GM18511 (cell line): ENCODE results near the gene CHMP2B.
A peak's percentile ranks its signal among the peaks of the same experiment; 100 is the strongest.
"Not testable (repeated sequence)": the region's sequence is repeated elsewhere in the genome, so short reads cannot be mapped to it uniquely, and the experiment has no call there.

Experiments
- ATAC-seq: cut with Tn5 transposase; IDR thresholded peaks from one replicate; pipeline ENCODE4 v1.9.1; 2021; ENCODE audit warnings: mild to moderate bottlenecking, moderate library complexity; ENCODE audit not compliant: unreplicated experiment

CHMP2B gene

DNA sequence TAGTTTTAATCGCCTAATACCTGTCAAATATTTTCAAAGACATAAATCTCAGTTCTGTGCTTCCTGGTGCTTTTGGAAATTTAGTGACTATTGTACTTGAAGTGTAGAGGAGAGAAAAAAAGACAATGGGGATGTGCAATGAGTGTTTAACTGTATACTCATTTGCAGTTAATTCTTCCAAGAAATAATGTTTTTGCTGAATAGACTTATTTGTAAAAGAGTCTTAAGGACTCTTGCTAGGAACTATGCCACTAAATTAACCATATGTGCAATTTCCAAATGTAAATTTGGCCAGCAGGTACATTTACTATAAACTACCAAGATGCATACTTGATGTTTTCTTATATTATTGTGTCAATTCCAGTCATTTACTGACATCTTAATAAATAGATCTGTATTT, 2.0 kb downstream of the CHMP2B start:
- ATAC-seq: no peak

- ATAC-seq: no peak
Observed at GRCh38 chr3:87233805-87234204, 6.7 kb downstream of the CHMP2B start.

- ATAC-seq: no peak
Observed at GRCh38 chr3:87236093-87236492, 9.0 kb downstream of the CHMP2B start.

GRCh38 chr3:87246662-87247429, 19.7 kb downstream of the CHMP2B start:
- ATAC-seq: no peak

GRCh38 chr3:87247430-87247773, 20.3 kb downstream of the CHMP2B start:
- no peak for ATAC-seq

DNA sequence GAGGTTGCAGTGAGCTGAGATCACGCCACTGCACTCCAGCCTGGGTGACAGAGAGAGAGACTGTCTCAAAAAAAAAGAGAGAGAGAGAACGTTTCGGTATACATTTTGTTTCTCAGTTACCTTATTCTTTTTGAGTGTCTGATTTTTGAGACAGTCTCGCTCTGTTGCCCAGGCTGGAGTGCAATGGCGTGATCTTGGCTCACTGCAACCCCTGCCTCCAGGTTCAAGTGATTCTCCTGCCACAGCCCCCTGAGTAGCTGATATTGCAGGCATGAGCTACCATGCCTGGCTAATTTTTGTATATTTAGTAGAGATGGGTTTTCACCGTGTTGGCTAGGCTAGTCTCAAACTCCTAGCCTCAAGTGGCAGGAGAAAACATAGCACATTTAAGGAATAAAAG, 21.1 kb downstream of the CHMP2B start:
- ATAC-seq: not testable (repeated sequence)

DNA sequence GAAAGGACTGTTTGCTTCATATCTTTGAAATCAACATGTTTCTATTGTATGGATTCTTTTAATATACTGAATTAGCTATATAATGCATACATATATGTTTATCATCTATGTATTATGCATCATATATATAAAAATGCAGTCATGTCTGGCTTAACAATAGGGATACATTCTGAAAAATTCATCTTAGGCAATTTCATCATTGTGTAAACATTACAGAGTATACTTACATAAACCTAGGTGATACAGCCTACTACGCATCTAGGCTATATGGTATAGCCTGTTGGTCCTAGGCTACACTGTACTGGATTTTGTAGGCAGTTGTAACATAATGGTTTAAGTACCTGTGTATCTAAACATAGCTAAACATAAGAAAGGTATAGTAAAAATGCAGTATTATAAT, 21.7 kb downstream of the CHMP2B start:
- ATAC-seq: no peak

DNA sequence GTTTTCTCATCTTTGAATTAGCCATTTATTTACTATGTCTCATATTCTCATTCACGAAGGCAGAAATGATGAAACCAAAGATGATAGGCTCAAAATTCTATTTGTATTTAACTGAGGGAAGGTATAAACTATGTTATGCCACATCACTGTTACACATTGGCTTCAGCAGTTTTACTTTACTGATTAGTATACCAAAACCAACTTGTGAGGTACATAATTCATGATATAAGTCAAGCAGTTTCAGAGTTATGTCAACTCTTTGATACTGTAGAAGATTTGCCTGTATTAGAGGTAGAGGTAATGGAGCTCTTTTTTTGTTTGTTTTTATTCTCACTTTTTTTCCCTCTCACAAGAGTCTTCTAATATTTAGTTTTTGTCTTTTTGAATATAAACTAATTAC, 22.9 kb downstream of the CHMP2B start:
- ATAC-seq: no peak

DNA sequence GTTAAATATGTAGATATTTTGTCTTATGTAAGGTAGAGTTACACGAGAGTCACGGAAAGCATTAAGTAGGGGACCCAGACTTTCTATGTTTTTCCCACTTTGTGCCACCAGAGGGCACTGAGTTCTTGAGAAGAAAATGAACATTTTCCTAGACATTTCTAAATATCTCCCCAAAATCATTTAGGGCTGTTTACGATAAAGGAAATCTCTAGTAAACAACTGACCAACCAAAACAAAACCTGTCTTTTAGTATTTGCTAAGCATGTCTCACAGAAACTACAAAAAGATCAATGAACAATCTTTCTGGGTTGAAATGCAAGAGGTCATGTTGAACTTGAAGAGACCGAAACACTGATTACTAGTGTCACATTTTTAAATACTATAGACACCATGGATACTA, 33.2 kb downstream of the CHMP2B start:
- peak; percentile 90 for ATAC-seq

- ATAC-seq: no peak
Observed at GRCh38 chr3:87261925-87262324, 34.8 kb downstream of the CHMP2B start.

GRCh38 chr3:87267953-87268645, 41.0 kb downstream of the CHMP2B start:
- ATAC-seq: no peak

DNA sequence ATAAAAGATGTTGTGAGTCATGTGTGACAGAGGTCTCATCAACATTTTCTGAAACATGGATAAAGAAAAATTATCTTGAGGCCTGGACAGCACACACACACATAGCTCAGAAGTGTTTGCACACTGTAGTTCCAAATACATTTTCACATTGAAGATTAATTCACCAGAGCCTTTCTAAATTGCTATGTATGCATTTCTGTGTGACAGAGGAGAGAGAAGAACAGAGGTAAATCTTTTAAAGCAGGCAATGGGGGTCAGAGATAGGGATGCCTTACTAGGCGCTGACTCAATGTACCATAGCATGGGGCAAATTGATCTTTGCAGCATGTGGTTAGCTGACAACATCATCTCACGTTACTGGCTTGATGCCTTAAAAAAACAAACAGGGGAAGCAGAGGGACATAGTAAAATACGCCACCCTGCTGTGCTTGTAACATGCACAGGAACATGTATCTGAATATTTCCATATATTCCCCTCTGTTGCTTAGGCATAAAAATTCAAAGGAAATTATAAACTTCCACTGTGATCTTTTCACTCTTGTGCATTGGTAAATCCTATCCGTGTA, 41.6 kb downstream of the CHMP2B start:
- no peak for ATAC-seq

- ATAC-seq: no peak
Observed at GRCh38 chr3:87269723-87270122, 42.6 kb downstream of the CHMP2B start.

DNA sequence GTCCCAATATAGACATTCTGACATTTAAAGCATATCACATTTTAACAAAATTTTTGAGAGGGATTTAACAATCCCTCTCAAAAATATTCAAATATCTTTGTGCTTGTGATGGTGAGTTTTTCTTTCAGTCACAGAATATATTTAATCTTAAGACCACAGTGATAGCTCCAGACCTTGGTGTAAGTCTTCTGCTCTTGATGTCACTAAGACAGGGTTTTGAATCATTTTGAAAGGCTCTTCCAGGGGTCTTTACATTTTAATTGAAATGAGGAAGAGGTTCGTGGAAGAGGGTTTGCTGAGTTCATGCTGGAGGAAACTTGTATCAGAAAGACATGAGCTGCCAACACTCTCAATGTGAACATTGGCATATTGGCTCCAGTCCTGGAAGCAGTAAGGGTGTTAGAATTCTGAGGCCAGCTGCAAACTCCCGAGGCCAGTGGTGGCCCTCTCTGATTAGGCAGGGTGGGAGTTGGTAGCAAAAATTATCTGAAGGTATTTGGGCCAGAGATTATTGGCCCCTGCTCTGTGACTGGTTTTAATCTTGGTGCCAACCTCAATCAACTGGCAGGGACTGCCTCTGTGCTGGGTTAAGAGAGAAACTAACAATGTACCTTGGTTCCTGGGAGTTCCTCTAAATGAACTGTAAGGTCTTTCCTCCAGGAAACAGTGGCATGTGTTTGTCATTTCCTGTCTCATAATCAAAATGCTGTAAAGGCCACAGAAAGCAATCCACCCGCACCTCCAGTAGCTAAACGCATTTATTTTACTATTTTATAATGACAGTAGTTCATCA, 44.0 kb downstream of the CHMP2B start:
- no peak for ATAC-seq

- ATAC-seq: peak; percentile 78
Observed at GRCh38 chr3:87272718-87273341, 45.7 kb downstream of the CHMP2B start.

DNA sequence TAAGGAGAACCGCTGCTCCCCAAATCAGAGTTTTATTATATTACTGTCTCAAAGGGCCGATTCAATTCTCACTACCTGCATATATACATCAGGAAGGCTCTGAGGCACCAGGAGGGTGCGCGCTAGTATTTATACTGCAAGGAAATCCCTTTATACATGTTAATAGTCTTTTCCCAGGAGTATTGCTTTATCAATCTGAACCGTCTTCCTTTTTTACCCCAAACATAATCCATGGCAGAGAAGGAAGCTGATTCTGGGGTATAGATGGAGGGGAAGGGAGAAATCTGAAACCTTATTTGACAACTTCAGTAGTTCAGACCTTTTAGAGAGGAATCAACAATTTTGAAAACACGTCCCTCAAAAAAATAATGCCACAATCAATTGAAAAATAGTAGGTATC, 49.4 kb downstream of the CHMP2B start, which contains the start of gene POU1F1:
TSS of gene POU1F1 (minus strand) at position 101 of the 400 bp plus-strand sequence. CDS start 122 bp downstream, outside the sequence.
- no peak for ATAC-seq

DNA sequence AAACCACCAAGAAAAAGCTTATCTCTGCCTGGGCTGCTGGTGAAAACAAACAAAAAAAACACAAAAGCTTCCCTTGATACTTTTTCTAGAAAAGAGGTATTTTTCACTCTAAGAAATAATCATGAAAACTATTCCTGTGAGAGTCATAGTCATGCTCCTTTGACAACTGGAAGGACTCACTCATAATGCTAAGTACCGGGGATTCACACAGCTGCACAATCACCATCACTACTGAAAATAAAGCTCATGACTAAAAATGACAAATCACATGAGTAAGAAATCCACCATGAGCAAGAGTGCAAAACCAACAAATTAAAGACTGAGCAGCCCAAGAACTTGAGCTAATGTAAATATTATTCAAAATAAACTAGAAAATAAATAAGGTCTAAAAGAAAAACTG, 59.9 kb downstream of the CHMP2B start:
- peak; percentile 52 for ATAC-seq

GRCh38 chr3:87288446-87288845, 61.3 kb downstream of the CHMP2B start:
- no peak for ATAC-seq

- ATAC-seq: peak; percentile 90
Observed at GRCh38 chr3:87298111-87298718, 71.1 kb downstream of the CHMP2B start.

- ATAC-seq: not testable (repeated sequence)
Observed at GRCh38 chr3:87305031-87305430, 77.9 kb downstream of the CHMP2B start.
